Cardiac muscle cell (in vitro differentiated cells and primary cell): ENCODE measurements around the gene MTRFR. TPM values are rescaled to one million over a fixed set of nuclear protein-coding genes. Genes with fewer than 3 reads are reported as not detected.

ENCODE experiments used
- DNase-seq, 2 donors: peaks; one replicate each; pipeline versions ENCODE4 v3.0.0 to v3.0.0-alpha.2; 2010 to 2017; ENCODE audit warnings: low read depth in 1 of 2, low spot score in 1 of 2
- H3K27ac ChIP-seq: fragments of 200-600 bp; sonication (generic); 2 replicates; pipeline ENCODE4 v1.5.1; 2016
- H3K27me3 ChIP-seq: fragments of 200-600 bp; sonication (generic); 2 replicates; pipeline ENCODE4 v1.6.0; 2016; ENCODE audit warnings: control low read depth
- H3K36me3 ChIP-seq: fragments of 200-600 bp; sonication (generic); 2 replicates; pipeline ENCODE4 v1.5.1; 2016; ENCODE audit warnings: control low read depth
- H3K4me1 ChIP-seq: fragments of 200-600 bp; sonication (generic); 2 replicates; pipeline ENCODE4 v1.8.1; 2017; ENCODE audit warnings: low read depth, mild to moderate bottlenecking, mixed run types
- H3K4me3 ChIP-seq: fragments of 200-600 bp; sonication (generic); 2 replicates; pipeline ENCODE4 v1.5.1; 2016; ENCODE audit warnings: mild to moderate bottlenecking
- H3K9me3 ChIP-seq: fragments of 200-600 bp; sonication (generic); 2 replicates; pipeline ENCODE4 v1.5.1; 2017; ENCODE audit warnings: low read depth, mild to moderate bottlenecking, control low read depth
- CTCF ChIP-seq: IDR thresholded peaks from 2 replicates; pipeline ENCODE4 v1.5.1; 2012; ENCODE audit warnings: low read depth, mild to moderate bottlenecking, low read length
- polyA plus RNA-seq: library from polyadenylated mRNA; unstranded; fragments of >200 nt; fragmentation: Nextera tagmentation; extraction: Ambion mirVana; gene quantifications from 2 replicates; pipeline ENCODE4 v1.2.1, GENCODE V29; 2016
- total RNA-seq: library from RNA; depleted of rRNA; stranded (reverse); fragments of >200 nt; gene quantifications from 2 replicates; pipeline ENCODE4 v1.2.3, GENCODE V29; 2016

MTRFR gene
- total and polyA plus RNA-seq, 2 experiments from 2014 or later: 25.8 to 31.9 TPM

- Histone ChIP-seq H3K4me3 (no peak overlapping the region), H3K27ac (no peak overlapping the region)
- no peak for TF ChIP-seq CTCF
Measured at GRCh38 chr12:123267991-123268843, 35.0 kb downstream of the MTRFR start.

GRCh38 chr12:123268850-123269249, 35.6 kb downstream of the MTRFR start:
- DNase-seq: no peak
- Histone ChIP-seq H3K36me3 (no peaks in the 10 kb centered on the region), H3K4me1 (no peaks in the 10 kb centered on the region), H3K27me3 (no peaks in the 10 kb centered on the region), H3K4me3 (no peak overlapping the region), H3K9me3 (no peaks in the 10 kb centered on the region), H3K27ac (peak overlapping the region; percentile 58)
- no peak for TF ChIP-seq CTCF

More at GRCh38 chr12:123267991-123268843, 35.0 kb downstream of the MTRFR start:
- DNase-seq: no peak
- H3K4me1 ChIP-seq: no peaks in the 10 kb centered on the region
- H3K9me3 ChIP-seq: no peaks in the 10 kb centered on the region
- H3K36me3 ChIP-seq: no peaks in the 10 kb centered on the region
- no peaks in the 10 kb centered on the region for H3K27me3 ChIP-seq

- H3K27me3 ChIP-seq: no peaks in the 10 kb centered on the region
- H3K4me3 ChIP-seq: peak overlapping the region; percentile 88
- peak overlapping the region; percentile 58 for H3K27ac ChIP-seq
- peak; percentile 66 to 85 for DNase-seq
- H3K4me1 ChIP-seq: no peaks in the 10 kb centered on the region
- TF ChIP-seq CTCF: peak; percentile 2
- H3K36me3 ChIP-seq: no peaks in the 10 kb centered on the region
- H3K9me3 ChIP-seq: no peaks in the 10 kb centered on the region
Measured at GRCh38 chr12:123269395-123269892, 36.2 kb downstream of the MTRFR start.

GRCh38 chr12:123269896-123270213, 36.6 kb downstream of the MTRFR start:
- TF ChIP-seq CTCF: no peak

GRCh38 chr12:123270214-123271000, 37.2 kb downstream of the MTRFR start:
- DNase-seq: peak; percentile 26 to 46

More at GRCh38 chr12:123269896-123270213, 36.6 kb downstream of the MTRFR start:
- no peaks in the 10 kb centered on the region for H3K36me3 ChIP-seq
- H3K4me3 ChIP-seq: peak overlapping the region; percentile 88
- no peaks in the 10 kb centered on the region for H3K27me3 ChIP-seq
- no peak for DNase-seq
- H3K27ac ChIP-seq: no peak overlapping the region
- H3K4me1 ChIP-seq: no peaks in the 10 kb centered on the region
- no peaks in the 10 kb centered on the region for H3K9me3 ChIP-seq

More at GRCh38 chr12:123270214-123271000, 37.2 kb downstream of the MTRFR start:
- Histone ChIP-seq H3K36me3 (no peaks in the 10 kb centered on the region), H3K27me3 (no peaks in the 10 kb centered on the region), H3K27ac (no peak overlapping the region), H3K4me1 (no peaks in the 10 kb centered on the region), H3K9me3 (no peaks in the 10 kb centered on the region), H3K4me3 (peak overlapping the region; percentile 88)
- TF ChIP-seq CTCF: no peak
